Stomach (tissue), 4 donors: ENCODE measurements around the gene FMN1.

Experiments
- CTCF ChIP-seq, 7 experiments: fragments of 450-650 bp in 4 of 7; fragments of 200-600 bp in 3 of 7; sonication (generic) in 3 of 7; IDR thresholded peaks; one replicate each; pipeline ENCODE4 v1.5.1; 2016 to 2019; ENCODE audit warnings: antibody characterized with exemption in 7 of 7, control low read depth in 2 of 7, mild to moderate bottlenecking in 1 of 7
- EP300 ChIP-seq: sonication (generic); formaldehyde crosslinking; IDR thresholded peaks from one replicate; pipeline ENCODE4 v1.6.1; 2017; ENCODE audit warnings: antibody characterized with exemption
- POLR2A ChIP-seq, 4 donors: fragments of 450-650 bp; IDR thresholded peaks; one replicate each; pipeline ENCODE4 v1.6.1; 2016; ENCODE audit warnings: antibody characterized with exemption in 4 of 4, control low read depth in 2 of 4, mild to moderate bottlenecking in 1 of 4, moderate library complexity in 1 of 4
- POLR2AphosphoS5 ChIP-seq, 3 donors: sonication (generic); formaldehyde crosslinking; IDR thresholded peaks; one replicate each; pipeline ENCODE4 v1.6.1; 2016; ENCODE audit warnings: antibody characterized with exemption in 3 of 3

DNA sequence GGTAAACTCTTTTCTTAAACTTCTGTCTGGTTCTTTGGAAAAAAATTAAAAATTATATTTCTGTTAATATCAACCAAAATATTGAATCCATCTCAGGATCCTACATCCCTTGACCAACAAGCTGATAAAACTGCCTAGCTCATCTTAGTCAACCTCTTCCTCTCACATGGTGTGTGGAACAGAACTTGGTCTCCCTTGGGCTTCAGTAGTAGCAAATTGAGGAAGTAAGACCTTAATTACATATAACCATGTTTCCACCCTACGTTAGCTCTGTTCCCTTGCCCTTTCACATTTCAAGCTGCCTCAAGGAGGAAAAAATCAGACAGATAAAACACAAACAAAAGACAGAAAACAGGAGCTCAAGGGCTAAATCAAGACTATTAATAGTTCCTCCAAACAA lies 360.4 kb downstream of the FMN1 start:
- no peak for TF ChIP-seq POLR2A (IDR thresholded peaks at IDR 0.05)
- TF ChIP-seq CTCF (IDR thresholded peaks at IDR 0.05), result no peak
- TF ChIP-seq POLR2AphosphoS5 (IDR thresholded peaks at IDR 0.05), result no peak
- no peak for TF ChIP-seq EP300
